HepG2 (cell line): ENCODE measurements around the gene TULP4. TPM values are rescaled to one million over a fixed set of nuclear protein-coding genes. Genes with fewer than 3 reads are reported as not detected.

Experiments
- ATAC-seq: fragments of 200-7000 bp; cut with Tn5 transposase; 3 replicates; pipeline ENCODE4 v1.9.1; 2020; ENCODE audit warnings: mild to moderate bottlenecking, moderate library complexity
- BruUV-seq: library from RNA; stranded (reverse); fragments of 400-500 nt; replicated peaks from 2 replicates; lab custom pipeline; 2021; lab: Mats Ljungman, UMichigan
- CTCF ChIA-PET: fragments of 300-600 bp; formaldehyde crosslinking; extraction: SDS; loops from one replicate; lab custom pipeline; 2021; ENCODE audit warnings: low total read pairs, inconsistent platforms, low intra/inter-chr PET ratio; lab: Yijun Ruan, JAX
- POLR2A ChIA-PET: fragments of 350-600 bp; sonication (Branson Sonifier 250); formaldehyde crosslinking; loops from one replicate; lab custom pipeline; 2020; ENCODE audit warnings: antibody characterized with exemption, inconsistent platforms; lab: Yijun Ruan, JAX
- DNase-seq: peaks from one replicate; pipeline ENCODE4 v3.0.0-alpha.2; 2015; ENCODE audit warnings: low spot score
- FAIRE-seq: peaks from 3 replicates; lab custom pipeline; 2011; peaks lifted over from hg19 to GRCh38; lab: Jason Lieb, UNC
- H2AFZ ChIP-seq: one replicate; pipeline ENCODE4 v1.6.1; 2011; ENCODE audit warnings: low read length, inconsistent platforms
- H3K27ac ChIP-seq: fragments of 300-600 bp; 3 replicates; pipeline ENCODE4 v1.8.0; 2011; ENCODE audit warnings: mixed run types, mild to moderate bottlenecking, mixed read lengths, low read length, inconsistent platforms; ENCODE audit not compliant: insufficient read depth; ENCODE audit errors: extremely low read length
- H3K27me3 ChIP-seq, 2 experiments: fragments of 200-600 bp in 1 of 2; 2 replicates in 1 of 2; 3 replicates in 1 of 2; pipeline versions ENCODE4 v1.6.0 to v1.8.0; 2011; ENCODE audit warnings: low read length in 2 of 2, mild to moderate bottlenecking in 2 of 2, moderate library complexity in 2 of 2, inconsistent platforms in 1 of 2; ENCODE audit not compliant: insufficient read depth in 2 of 2, control insufficient read depth in 1 of 2
- H3K36me3 ChIP-seq, 2 experiments: fragments of 200-600 bp in 1 of 2; replicated peaks in 1 of 2; 2 replicates in 1 of 2; 3 replicates in 1 of 2; pipeline versions ENCODE4 v1.5.1 to v1.8.0; 2011; ENCODE audit warnings: low read length in 2 of 2, inconsistent platforms in 1 of 2; ENCODE audit not compliant: insufficient read depth in 2 of 2, control insufficient read depth in 1 of 2
- H3K4me1 ChIP-seq: 2 replicates; pipeline ENCODE4 v1.5.1; 2012; ENCODE audit warnings: low read length, inconsistent platforms; ENCODE audit not compliant: insufficient read depth
- H3K4me2 ChIP-seq: 2 replicates; pipeline ENCODE4 v1.6.0; 2011; ENCODE audit warnings: low read depth, low read length, inconsistent platforms
- H3K4me3 ChIP-seq, 3 experiments: fragments of 200-600 bp in 1 of 3; sonication (generic), shearing (Covaris generic) in 1 of 3; replicated peaks in 1 of 3; 2 replicates each; pipeline ENCODE4 v1.5.1; 2011 to 2016; ENCODE audit warnings: low read length in 3 of 3, inconsistent platforms in 2 of 3, low read depth in 2 of 3, mild to moderate bottlenecking in 2 of 3, control low read depth in 1 of 3, mixed read lengths in 1 of 3; ENCODE audit not compliant: insufficient read depth in 1 of 3
- H3K79me2 ChIP-seq: one replicate; pipeline ENCODE4 v1.6.1; 2011; ENCODE audit warnings: low read length, inconsistent platforms; ENCODE audit not compliant: insufficient read depth
- H3K9ac ChIP-seq: 2 replicates; pipeline ENCODE4 v1.6.0; 2011; ENCODE audit warnings: mild to moderate bottlenecking, low read depth, low read length, inconsistent platforms; ENCODE audit not compliant: insufficient read depth
- H3K9me3 ChIP-seq: 2 replicates; pipeline ENCODE4 v1.5.1; 2012; ENCODE audit warnings: mild to moderate bottlenecking, low read length
- H4K20me1 ChIP-seq: 2 replicates; pipeline ENCODE4 v1.6.0; 2011; ENCODE audit warnings: inconsistent platforms, mild to moderate bottlenecking, low read length, moderate library complexity; ENCODE audit not compliant: insufficient read depth
- FOXA1 ChIP-seq, 2 experiments: fragments of 450-650 bp in 1 of 2; sonication (generic) in 1 of 2; formaldehyde crosslinking in 1 of 2; IDR thresholded peaks; 2 replicates each; pipeline versions ENCODE4 v1.4.0 to v1.6.1; 2016 to 2020; ENCODE audit warnings: missing genetic modification reagents in 1 of 2
- GATAD2A ChIP-seq: IDR thresholded peaks from 2 replicates; pipeline ENCODE4 v1.6.1; 2016
- HOMEZ ChIP-seq: IDR thresholded peaks from 2 replicates; pipeline ENCODE4 v1.6.1; 2016; ENCODE audit warnings: low read depth
- KLF11 ChIP-seq: IDR thresholded peaks from 2 replicates; pipeline ENCODE4 v1.6.1; 2016; ENCODE audit warnings: missing compliant biosample characterization
- PAWR ChIP-seq: sonication (generic); formaldehyde crosslinking; IDR thresholded peaks from 2 replicates; pipeline ENCODE4 v1.4.0; 2020; ENCODE audit warnings: missing genetic modification reagents, mild to moderate bottlenecking, borderline replicate concordance
- RFX5 ChIP-seq: IDR thresholded peaks from 2 replicates; pipeline ENCODE4 v1.6.1; 2011; ENCODE audit warnings: low read depth, low read length, improper control_type of control experiment
- RNF2 ChIP-seq: fragments of 450-650 bp; conservative IDR thresholded peaks from 2 replicates; pipeline ENCODE4 v1.6.1; 2016; ENCODE audit warnings: low read depth
- SCMH1 ChIP-seq: sonication (generic); formaldehyde crosslinking; IDR thresholded peaks from 2 replicates; pipeline ENCODE4 v1.9.0; 2021; ENCODE audit warnings: missing genetic modification reagents, mild to moderate bottlenecking, borderline replicate concordance
- ZNF225 ChIP-seq: sonication (generic); formaldehyde crosslinking; IDR thresholded peaks from 2 replicates; pipeline ENCODE4 v1.4.0; 2020; ENCODE audit warnings: mild to moderate bottlenecking, missing genetic modification reagents
- ZNF550 ChIP-seq: sonication (generic); formaldehyde crosslinking; IDR thresholded peaks from 2 replicates; pipeline ENCODE4 v1.4.0; 2020; ENCODE audit warnings: mild to moderate bottlenecking, missing genetic modification reagents, borderline replicate concordance
- ZNF569 ChIP-seq: sonication (generic); formaldehyde crosslinking; IDR thresholded peaks from 2 replicates; pipeline ENCODE4 v1.5.0; 2020; ENCODE audit warnings: mild to moderate bottlenecking, missing genetic modification reagents, moderate library complexity, borderline replicate concordance
- ZNF83 ChIP-seq: sonication (generic); formaldehyde crosslinking; IDR thresholded peaks from 2 replicates; pipeline ENCODE4 v1.4.0; 2020; ENCODE audit warnings: missing genetic modification reagents, mild to moderate bottlenecking, borderline replicate concordance
- WGBS: methylation state at CpG from one replicate; pipeline ENCODE4 v1.1.6; 2017; ENCODE audit warnings: low lambda C conversion rate; 5-methylcytosine and 5-hydroxymethylcytosine counted together
- in situ Hi-C: cut with HindIII; loops from 2 replicates; pipeline ENCODE4 v1.10.0; 2017; ENCODE audit warnings: low pct_unique_long_range_greater_than_20kb; ENCODE audit not compliant: extremely low pct_ligation_motif_present
- intact Hi-C: fragments of 100-400 bp; cut with micrococcal nuclease; formaldehyde crosslinking; loops from one replicate; pipeline ENCODE4 v1.10.0; 2022; ENCODE audit not compliant: unreplicated experiment
- polyA plus RNA-seq, 8 experiments: library from polyadenylated mRNA; depleted of rRNA in 3 of 8; stranded (reverse) in 7 of 8; unstranded in 1 of 8; fragments of >200 nt; fragmentation: Illumina TruSeq in 4 of 8; extraction: Trizol in 4 of 8; gene quantifications; 2 replicates each; pipeline versions ENCODE4 v1.2.1 to v1.2.3, GENCODE V29; 2011 to 2016; ENCODE audit warnings: low read depth in 4 of 8, missing spikeins in 1 of 8, mixed read lengths in 1 of 8; ENCODE audit not compliant: insufficient read depth in 1 of 8
- total RNA-seq, 5 experiments: library from RNA; depleted of rRNA; stranded (reverse); fragments of >200 nt; fragmentation: Illumina TruSeq; extraction: Trizol; gene quantifications; 2 replicates each; pipeline ENCODE4 v1.2.3, GENCODE V29; 2016; ENCODE audit warnings: low read depth in 1 of 5

TULP4 gene
- total and polyA plus RNA-seq, 2 of the 13 experiments (the other 11 are each of a cell fraction or from before 2014, with no cell fraction given) = 21.1 to 122 TPM

- Histone ChIP-seq H4K20me1 (no peaks in the 10 kb centered on the region; the same call in 1 of the 2 replicates), H3K4me3 (no peak overlapping the region), H3K9me3 (no peaks in the 10 kb centered on the region), H3K9ac (no peak overlapping the region), H3K36me3 (peaks cover 4 to 6% of the 10 kb centered on the region in 2 experiments; a peak in 4 of 5 replicates), H3K4me2 (no peak overlapping the region), H3K79me2 (peaks cover 9% of the 10 kb centered on the region)
- BruUV-seq = no TSS peak
- intact Hi-C loops = no loop called here
- ATAC-seq (no peak), DNase-seq (no peak), FAIRE-seq (no peak)
- POLR2A ChIA-PET = no interaction called here
- WGBS = 97% methylated on average over 9 of the region's 9 CpGs
- TF ChIP-seq FOXA1 (IDR thresholded peaks at IDR 0.05) = no peak
- no peak for TF ChIP-seq FOXA1 (CRISPR knock-in tag; IDR thresholded peaks at IDR 0.05)
- TF ChIP-seq RFX5 = no peak
- no peak for TF ChIP-seq ZNF83 (CRISPR knock-in tag)
- TF ChIP-seq ZNF550 (CRISPR knock-in tag) = no peak
- TF ChIP-seq HOMEZ (CRISPR knock-in tag) = no peak
- TF ChIP-seq PAWR (CRISPR knock-in tag) = no peak
- TF ChIP-seq SCMH1 (CRISPR knock-in tag) = no peak
- TF ChIP-seq GATAD2A (CRISPR knock-in tag) = no peak
- no peak for TF ChIP-seq RNF2
- TF ChIP-seq ZNF225 (CRISPR knock-in tag) = no peak
- no peak for TF ChIP-seq ZNF569 (CRISPR knock-in tag)
- no peak for TF ChIP-seq KLF11 (CRISPR knock-in tag)
- TF ChIP-seq, all 625 proteins: peak for 0
- H3K4me1 ChIP-seq = peaks cover 12% of the 10 kb centered on the region
- CTCF ChIA-PET = no interaction called here
- no peaks in the 10 kb centered on the region for H3K27me3 ChIP-seq
- no peak overlapping the region for H2AFZ ChIP-seq
- no peak overlapping the region for H3K27ac ChIP-seq
- in situ Hi-C loops = no loop called here
Observed at GRCh38 chr6:158408013-158408412, 95.7 kb downstream of the TULP4 start.
